ENCODE data around the gene TTC21B. TPM values are rescaled to one million over a fixed set of nuclear protein-coding genes. Genes with fewer than 3 reads are reported as not detected.

TTC21B gene
- total and polyA plus RNA-seq, 9 of the 15 experiments (the other 6 are each of a cell fraction or from before 2014, with no cell fraction given), result 5.2 to 34.9 (median 18.5) TPM

DNA sequence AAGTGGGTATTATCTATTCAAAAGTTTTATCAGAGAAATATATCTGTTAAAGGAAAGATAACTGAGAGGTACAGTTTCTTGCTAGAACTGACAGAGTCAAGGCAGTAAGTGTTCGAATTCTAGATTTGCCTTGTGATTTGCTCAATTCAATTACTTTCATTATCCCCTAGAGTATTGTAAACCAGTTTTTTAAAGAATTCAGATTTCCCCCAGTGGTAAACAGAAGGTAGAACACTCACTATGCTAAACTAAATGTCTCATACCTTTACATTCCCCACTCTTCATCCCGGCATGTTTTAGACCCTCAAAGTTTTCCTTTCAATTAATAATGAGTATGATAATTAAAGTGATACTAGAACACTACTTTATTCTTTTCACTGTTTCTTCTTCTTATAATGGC, 28.6 kb downstream of the TTC21B start (continued):
- TF ChIP-seq ZNF263 (CRISPR knock-in tag; IDR thresholded peaks at IDR 0.05; ENCODE audit: borderline replicate concordance) (no peak), KAT7 (CRISPR knock-in tag; IDR thresholded peaks at IDR 0.05; ENCODE audit: borderline replicate concordance) (no peak)

DNA sequence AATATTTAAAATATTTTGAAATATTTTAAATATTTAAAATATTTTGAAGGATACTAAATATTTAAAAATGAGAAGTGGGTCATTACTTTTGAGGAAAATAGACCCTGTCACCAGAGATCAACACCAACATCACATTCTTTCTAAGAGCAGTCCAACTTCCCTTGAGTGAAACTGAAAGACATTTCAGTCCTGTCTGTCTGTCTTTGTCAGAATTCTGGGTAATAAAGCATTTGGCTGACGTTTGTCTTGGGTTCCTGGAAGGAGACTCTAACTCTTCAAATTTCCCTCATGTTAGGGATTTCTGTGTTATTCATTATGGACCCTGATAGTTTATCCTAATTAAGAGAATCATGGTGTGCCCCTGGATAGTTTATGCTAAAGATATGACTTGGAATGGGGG, 32.8 kb downstream of the TTC21B start:
- no TSS peak for BruUV-seq (replicated peaks)
- DNase-seq (ENCODE audit: extremely low read depth in 1 of 4, low spot score in 3 of 4) (no peak), ATAC-seq (no peak), FAIRE-seq (no peak)
- Histone ChIP-seq H3K79me2 (ENCODE audit: control insufficient read depth, insufficient read depth, low read length) (no peaks in the 10 kb centered on the region), H3K9ac (ENCODE audit: insufficient read depth in 1 of 2, low read depth in 2 of 2, low read length in 2 of 2) (no peak overlapping the region), H3K9me3 (replicated peaks; ENCODE audit: control insufficient read depth, insufficient read depth, low read depth, low read length) (no peaks in the 10 kb centered on the region), H3K4me3 (no peak overlapping the region), H3K27ac (ENCODE audit: extremely low read depth, low read depth, low read length) (no peak overlapping the region), H4K20me1 (replicated peaks; ENCODE audit: control insufficient read depth, insufficient read depth, low read length) (no peaks in the 10 kb centered on the region), H3K4me1 (replicated peaks in 1 of 2; ENCODE audit: control insufficient read depth in 2 of 2, insufficient read depth in 2 of 2, low read length in 2 of 2) (no peaks in the 10 kb centered on the region), H3K36me3 (ENCODE audit: control insufficient read depth, insufficient read depth, low read length) (peaks cover 53% of the 10 kb centered on the region), H3K4me2 (ENCODE audit: insufficient read depth, low read length) (no peak overlapping the region), H3K9me1 (ENCODE audit: control insufficient read depth, insufficient read depth, low read length) (no peaks in the 10 kb centered on the region), H2AFZ (ENCODE audit: low read depth, low read length) (no peak overlapping the region), H3K27me3 (ENCODE audit: control insufficient read depth in 2 of 2, insufficient read depth in 2 of 2, low read length in 2 of 2) (no peaks in the 10 kb centered on the region)
- ChIA-PET CTCF (ENCODE audit: low intra/inter-chr PET ratio) (no interaction called here), POLR2A (interaction anchor here (0.8 to 1.0 kb wide), 2 partner anchors 9 to 11 kb away, joined by 3 to 4 read pairs; no protein-coding TSS in a partner anchor)
- in situ Hi-C loops (cut with MboI) (no loop called here), intact Hi-C loops (cut with micrococcal nuclease) (no loop called here)
- no peak for TF ChIP-seq EHMT2 (IDR thresholded peaks at IDR 0.05)
- no peak for TF ChIP-seq ZNF134 (CRISPR knock-in tag; conservative IDR thresholded peaks at IDR 0.05)
- no peak for TF ChIP-seq ZNF696 (CRISPR knock-in tag; conservative IDR thresholded peaks at IDR 0.05)
- no peak for TF ChIP-seq FOXM1 (IDR thresholded peaks at IDR 0.05; ENCODE audit: low read depth)
- no peak for TF ChIP-seq FOXM1 (CRISPR knock-in tag; IDR thresholded peaks at IDR 0.05; ENCODE audit: low read depth)
- WGBS (ENCODE audit: insufficient coverage, low coverage, missing lambda C conversion rate), result 60% methylated on average over 1 of the region's 1 CpG

Data from K562 (cell line).